DOHH2 (cell line): ENCODE measurements around the gene KLC4.

Experiments used
- H3F3A ChIP-seq: fragments of 200-600 bp; sonication (generic), shearing (Covaris generic); 2 replicates; pipeline ENCODE4 v1.6.0; 2016; ENCODE audit warnings: antibody characterized with exemption, mild to moderate bottlenecking; ENCODE audit not compliant: control insufficient read depth, insufficient read depth
- H3K27ac ChIP-seq: fragments of 200-600 bp; sonication (generic); 2 replicates; pipeline ENCODE4 v1.5.1; 2014; ENCODE audit warnings: low read depth, mild to moderate bottlenecking, low read length, moderate library complexity
- H3K27me3 ChIP-seq: fragments of 200-600 bp; sonication (generic); 2 replicates; pipeline ENCODE4 v1.6.1; 2014; ENCODE audit warnings: mild to moderate bottlenecking, low read length, mixed read lengths; ENCODE audit not compliant: control insufficient read depth
- H3K36me3 ChIP-seq: fragments of 200-600 bp; sonication (generic); 2 replicates; pipeline ENCODE4 v1.6.1; 2014; ENCODE audit warnings: mild to moderate bottlenecking, low read length, moderate library complexity, mixed read lengths; ENCODE audit not compliant: control insufficient read depth
- H3K4me1 ChIP-seq: fragments of 200-600 bp; sonication (generic); 2 replicates; pipeline ENCODE4 v1.6.1; 2014; ENCODE audit warnings: mild to moderate bottlenecking, low read length, mixed read lengths; ENCODE audit not compliant: control insufficient read depth
- H3K4me2 ChIP-seq: fragments of 200-600 bp; sonication (generic); 2 replicates; pipeline ENCODE4 v1.6.0; 2014; ENCODE audit warnings: mild to moderate bottlenecking, low read length, moderate library complexity
- H3K4me3 ChIP-seq: fragments of 200-600 bp; sonication (generic); 2 replicates; pipeline ENCODE4 v1.5.1; 2014; ENCODE audit warnings: mild to moderate bottlenecking, low read length, mixed read lengths
- H3K79me2 ChIP-seq: fragments of 200-600 bp; sonication (generic); 2 replicates; pipeline ENCODE4 v1.6.1; 2014; ENCODE audit warnings: mild to moderate bottlenecking, low read length, mixed read lengths; ENCODE audit not compliant: control insufficient read depth
- H3K9me2 ChIP-seq: fragments of 200-600 bp; sonication (generic); replicated peaks from 2 replicates; pipeline ENCODE4 v1.6.1; 2014; ENCODE audit warnings: mild to moderate bottlenecking, low read length, mixed read lengths; ENCODE audit not compliant: control insufficient read depth
- H3K9me3 ChIP-seq: fragments of 200-600 bp; sonication (generic); 2 replicates; pipeline ENCODE4 v1.6.1; 2014; ENCODE audit warnings: antibody characterized with exemption, low read length, mixed read lengths; ENCODE audit not compliant: control insufficient read depth, insufficient read depth
- H4K20me1 ChIP-seq: fragments of 200-600 bp; sonication (generic); 2 replicates; pipeline ENCODE4 v1.6.0; 2014; ENCODE audit warnings: low read depth, mild to moderate bottlenecking, antibody characterized with exemption, low read length, moderate library complexity; ENCODE audit not compliant: control insufficient read depth, insufficient read depth
- CTCF ChIP-seq: fragments of 200-600 bp; sonication (generic); IDR thresholded peaks from one replicate; pipeline ENCODE4 v1.5.1; 2014; ENCODE audit warnings: antibody characterized with exemption, mild to moderate bottlenecking, low read depth, low read length; ENCODE audit not compliant: poor library complexity, severe bottlenecking
- EZH2phosphoT487 ChIP-seq: fragments of 200-600 bp; sonication (generic); IDR thresholded peaks from 2 replicates; pipeline ENCODE4 v1.6.1; 2017; ENCODE audit warnings: borderline replicate concordance, mild to moderate bottlenecking, antibody characterized with exemption, low read length, moderate library complexity, mixed read lengths

The KLC4 gene

GRCh38 chr6:43013097-43013842, 46.2 kb upstream of the KLC4 start:
- TF ChIP-seq EZH2phosphoT487, result no peak
- no peak for TF ChIP-seq CTCF
- H3K9me2 ChIP-seq, result no peaks in the 10 kb centered on the region
- peak overlapping the region; percentile 92 for H3K4me2 ChIP-seq
- H3K4me3 ChIP-seq, result peak overlapping the region; percentile 88
- no peaks in the 10 kb centered on the region for H3K27me3 ChIP-seq
- H3K4me1 ChIP-seq, result peaks cover 36% of the 10 kb centered on the region
- H3F3A ChIP-seq, result no peaks in the 10 kb centered on the region
- H3K27ac ChIP-seq, result peak overlapping the region; percentile 35
- peaks cover 62% of the 10 kb centered on the region for H3K36me3 ChIP-seq
- peaks cover 50% of the 10 kb centered on the region for H3K79me2 ChIP-seq
- no peaks in the 10 kb centered on the region for H4K20me1 ChIP-seq
- H3K9me3 ChIP-seq, result no peaks in the 10 kb centered on the region

- Histone ChIP-seq H4K20me1 (no peaks in the 10 kb centered on the region), H3K4me1 (peaks cover 32% of the 10 kb centered on the region), H3K9me3 (no peaks in the 10 kb centered on the region), H3K4me2 (peak within 1 kb of the TSS; percentile 92), H3F3A (peaks cover 2% of the 10 kb centered on the region; the same call in 1 of the 2 replicates), H3K79me2 (peaks cover 50% of the 10 kb centered on the region), H3K27me3 (no peaks in the 10 kb centered on the region), H3K4me3 (peak within 1 kb of the TSS; percentile 90), H3K9me2 (no peaks in the 10 kb centered on the region), H3K27ac (peak within 1 kb of the TSS; percentile 37), H3K36me3 (peaks cover 62% of the 10 kb centered on the region)
- TF ChIP-seq EZH2phosphoT487 (no peak), CTCF (no peak)
Observed at GRCh38 chr6:43013843-43014433, 45.5 kb upstream of the KLC4 start, which contains the start of the genes KLHDC3 and MEA1. Gene KLHDC3 (plus strand): TSS chr6:43014249. CDS start chr6:43017193, 2,944 bp downstream. Gene MEA1 (minus strand): TSS chr6:43013946. CDS start chr6:43013813, 133 bp downstream.

GRCh38 chr6:43014434-43014909, 45.0 kb upstream of the KLC4 start:
- Histone ChIP-seq H3K4me2 (peak overlapping the region; percentile 81), H4K20me1 (no peaks in the 10 kb centered on the region), H3F3A (peaks cover 7% of the 10 kb centered on the region), H3K36me3 (peaks cover 62% of the 10 kb centered on the region), H3K4me1 (peaks cover 32% of the 10 kb centered on the region), H3K27ac (peak overlapping the region; percentile 37), H3K79me2 (peaks cover 50% of the 10 kb centered on the region), H3K27me3 (no peaks in the 10 kb centered on the region), H3K9me2 (no peaks in the 10 kb centered on the region), H3K9me3 (no peaks in the 10 kb centered on the region), H3K4me3 (peak overlapping the region; percentile 90)
- TF ChIP-seq EZH2phosphoT487 (no peak), CTCF (no peak)
